ENCODE results near the gene SEC14L6. TPM values are rescaled to one million over a fixed set of nuclear protein-coding genes. Genes with fewer than 3 reads are reported as not detected.

The SEC14L6 gene
- not detected in 5 replicates for total RNA-seq (2022; extraction: Qiagen RNA extraction)

GRCh38 chr22:30546616-30547015 lies at the start of gene SEC14L6:
TSS of gene SEC14L6 (minus strand) at chr22:30546741. CDS start at chr22:30546682, 59 bp downstream.

GRCh38 chr22:30591588-30592359 lies 45.2 kb upstream of the SEC14L6 start, which contains the start of gene PES1:
TSS of gene PES1 (minus strand) at chr22:30591910. CDS start at chr22:30591833, 77 bp downstream.

GRCh38 chr22:30574095-30574981 lies 27.8 kb upstream of the SEC14L6 start, which contains the start of gene GAL3ST1:
TSS of gene GAL3ST1 (minus strand) at chr22:30574665. CDS start at chr22:30557392, 17,273 bp downstream.

Other genes with a start within 250 kb of the SEC14L6 start
- gene TBC1D10A, start 219.8 kb downstream of the SEC14L6 start, total RNA-seq (2022; extraction: Qiagen RNA extraction), result 8.2 to 9.8 TPM (median 9.4 TPM) in 5 replicates
- gene SF3A1, start 189.8 kb downstream of the SEC14L6 start, total RNA-seq (2022; extraction: Qiagen RNA extraction), result 45.5 to 66.8 TPM (median 65.0 TPM) in 5 replicates
- gene CCDC157, start 189.7 kb downstream of the SEC14L6 start, total RNA-seq (2022; extraction: Qiagen RNA extraction), result 2.4 to 3.4 TPM (median 3.2 TPM) in 5 replicates
- 16.0 to 23.8 TPM (median 21.7 TPM) in 5 replicates for gene RNF215, start 159.3 kb downstream of the SEC14L6 start, total RNA-seq (2022; extraction: Qiagen RNA extraction)
- 48.2 to 79.6 TPM (median 70.6 TPM) in 5 replicates for gene SEC14L2, start 149.7 kb downstream of the SEC14L6 start, total RNA-seq (2022; extraction: Qiagen RNA extraction)
- 59.6 to 71.2 TPM (median 69.2 TPM) in 5 replicates for gene MTFP1, start 121.0 kb downstream of the SEC14L6 start, total RNA-seq (2022; extraction: Qiagen RNA extraction)
- not detected in 5 replicates for gene SEC14L3, start 74.7 kb downstream of the SEC14L6 start, total RNA-seq (2022; extraction: Qiagen RNA extraction)
- 4.6 to 6.3 TPM (median 5.8 TPM) in 5 replicates for gene SEC14L4, start 41.0 kb downstream of the SEC14L6 start, total RNA-seq (2022; extraction: Qiagen RNA extraction)
- gene GAL3ST1, start 27.9 kb upstream of the SEC14L6 start, total RNA-seq (2022; extraction: Qiagen RNA extraction), result 7.0 to 11.7 TPM (median 11.1 TPM) in 5 replicates
- gene PES1, start 45.2 kb upstream of the SEC14L6 start, total RNA-seq (2022; extraction: Qiagen RNA extraction), result 101 to 120 TPM (median 108 TPM) in 5 replicates
- 4.5 to 5.4 TPM (median 4.9 TPM) in 5 replicates for gene TCN2, start 60.4 kb upstream of the SEC14L6 start, total RNA-seq (2022; extraction: Qiagen RNA extraction)
- gene SLC35E4, start 89.0 kb upstream of the SEC14L6 start, total RNA-seq (2022; extraction: Qiagen RNA extraction), result 5.0 to 7.3 TPM (median 6.2 TPM) in 5 replicates
- 3.3 to 5.4 TPM (median 4.8 TPM) in 5 replicates for gene DUSP18, start 121.1 kb upstream of the SEC14L6 start, total RNA-seq (2022; extraction: Qiagen RNA extraction)
- 8.0 to 10.3 TPM (median 9.2 TPM) in 5 replicates for gene OSBP2, start 148.1 kb upstream of the SEC14L6 start, total RNA-seq (2022; extraction: Qiagen RNA extraction)

All from A549 treated with Mapracorat at 1 μM for 4 hours (cell line).